ENCODE data around the gene PRDM11.
"Not testable (repeated sequence)": the region's sequence is repeated elsewhere in the genome, so short reads cannot be mapped to it uniquely, and the experiment has no call there.

Gene PRDM11

DNA sequence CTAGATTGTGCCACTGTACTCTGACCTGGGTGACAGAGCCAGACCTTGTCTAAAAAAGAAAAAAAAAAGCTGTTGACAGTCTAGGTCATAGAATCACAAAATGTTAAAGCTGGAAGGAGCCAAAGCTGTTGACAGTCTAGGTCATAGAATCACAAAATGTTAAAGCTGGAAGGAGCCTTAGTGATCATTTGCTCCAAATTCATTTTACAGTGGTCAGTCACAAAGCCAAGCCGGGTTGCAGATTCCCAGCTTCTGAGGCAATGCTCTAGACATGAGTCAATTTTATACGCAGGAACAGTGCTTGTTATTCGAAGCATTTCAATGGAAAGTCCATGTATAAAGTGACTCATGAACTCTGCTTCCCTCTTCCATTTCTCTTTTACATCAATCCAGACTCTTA is 92.3 kb downstream of the PRDM11 start:
- DNase-seq = no peak

DNA sequence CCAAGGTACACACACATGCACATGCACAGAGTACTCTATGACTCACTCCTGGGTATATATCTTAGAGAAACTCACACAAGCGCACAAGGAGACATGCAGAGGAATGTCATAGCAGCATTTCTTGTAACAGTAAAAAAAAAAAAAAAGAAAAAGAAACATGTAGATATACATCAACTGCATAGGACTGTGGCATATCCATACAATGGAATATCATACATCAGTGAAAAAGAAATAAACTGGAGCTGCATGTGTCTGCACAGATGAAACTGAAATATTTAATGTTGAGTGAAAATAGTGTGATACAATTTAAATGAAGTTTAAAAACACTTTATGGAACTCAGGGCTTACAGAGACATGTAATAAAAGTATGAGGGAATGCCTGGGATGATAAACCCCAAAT is 93.3 kb downstream of the PRDM11 start:
- no peak for DNase-seq

DNA sequence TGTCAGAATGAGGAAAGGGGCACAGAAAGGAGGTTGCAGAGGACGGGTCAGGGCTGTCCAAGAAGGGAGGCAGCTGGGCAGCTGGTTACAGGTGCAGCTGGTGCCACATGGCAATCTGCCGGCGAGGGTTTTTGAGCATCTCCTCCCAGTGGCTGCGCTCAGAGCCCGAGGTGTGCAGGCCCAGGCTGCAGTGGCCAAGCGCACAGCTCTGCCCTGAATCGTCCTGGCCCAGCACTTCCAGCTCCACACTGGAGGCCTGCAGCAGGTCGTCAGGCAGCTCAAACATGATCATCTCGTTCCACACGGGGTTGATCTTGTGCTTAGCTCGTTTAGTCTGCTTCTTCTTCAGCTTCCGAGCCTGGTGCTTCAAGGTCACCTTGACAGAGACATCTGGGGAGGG is 97.5 kb downstream of the PRDM11 start:
- DNase-seq = no peak

DNA sequence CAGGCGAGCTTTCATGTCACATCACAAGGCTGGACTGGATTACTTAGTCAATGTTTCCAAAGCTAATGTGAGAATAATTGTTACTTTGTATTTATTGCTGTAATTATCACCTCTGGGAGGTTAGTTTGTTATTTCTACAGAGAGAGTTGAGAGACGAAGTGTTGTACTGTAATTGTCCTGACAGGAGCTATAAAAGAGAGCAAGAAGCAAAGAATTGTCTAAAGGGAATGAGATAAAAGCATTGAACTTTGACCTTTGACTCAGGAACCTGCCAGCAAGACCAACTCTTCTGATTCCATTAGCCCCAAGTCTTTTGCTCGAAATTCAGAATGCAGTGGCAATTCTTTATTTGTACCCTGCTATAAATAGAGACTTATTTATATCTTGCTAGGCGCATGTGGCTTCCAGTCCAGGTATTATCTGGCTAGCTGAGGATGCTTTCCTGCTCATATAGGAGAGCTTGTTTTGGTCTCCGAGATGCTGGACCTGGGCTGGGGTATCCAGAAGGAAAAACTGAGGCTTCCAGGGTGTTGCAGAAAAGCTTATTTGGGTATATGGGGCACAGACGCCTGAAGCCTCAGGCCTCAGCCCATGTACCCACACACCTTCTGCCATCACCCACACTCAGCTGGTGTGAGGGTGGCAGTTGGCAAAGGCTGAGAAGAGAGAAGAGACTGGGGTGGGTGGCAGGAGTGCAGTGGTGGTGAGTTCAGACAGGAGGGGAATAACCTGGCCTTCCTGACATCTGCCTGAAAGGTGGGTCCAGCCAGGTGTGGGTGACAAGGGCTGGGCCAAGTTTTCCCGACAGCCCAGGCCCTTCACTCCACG is 99.0 kb downstream of the PRDM11 start:
- no peak for DNase-seq

DNA sequence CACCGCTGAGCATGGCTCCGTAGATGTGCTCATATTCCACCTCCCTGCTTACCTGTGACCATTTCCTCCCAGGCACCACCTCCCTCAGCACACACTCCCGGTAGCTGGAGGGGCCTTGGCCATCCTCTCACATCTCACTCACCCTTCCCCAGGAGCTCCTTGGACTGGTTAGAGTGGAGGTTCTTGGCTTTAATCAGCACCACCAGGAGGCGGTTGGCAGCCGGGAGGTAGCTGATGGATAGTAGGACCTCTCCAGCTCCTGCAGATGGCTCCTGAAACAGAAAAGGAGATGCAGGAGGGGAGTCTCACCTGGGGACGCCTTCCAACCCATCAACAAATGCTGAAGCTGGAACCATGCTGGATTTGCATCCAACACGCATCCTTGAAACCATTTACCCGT is 99.8 kb downstream of the PRDM11 start:
- no peak for DNase-seq

DNA sequence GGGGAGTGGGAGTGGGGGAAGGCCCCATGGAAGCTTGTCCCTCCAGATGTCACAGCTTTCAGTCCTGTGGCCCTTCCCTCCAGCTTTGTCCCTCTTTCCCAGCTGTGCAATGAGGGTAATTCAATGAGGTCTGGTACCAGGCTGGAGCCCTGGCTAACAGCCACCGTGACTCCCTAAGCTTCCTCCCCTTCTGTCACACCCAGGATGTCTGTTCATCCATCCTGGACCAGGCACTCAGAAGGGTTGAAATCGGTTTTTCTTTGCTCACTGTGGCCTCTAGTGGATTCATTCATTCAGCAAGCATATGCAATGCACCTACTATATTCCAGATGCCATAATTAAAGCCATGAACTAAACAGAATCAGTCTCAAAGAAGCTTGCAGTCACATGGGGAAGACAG is 101.0 kb downstream of the PRDM11 start:
- no peak for DNase-seq

DNA sequence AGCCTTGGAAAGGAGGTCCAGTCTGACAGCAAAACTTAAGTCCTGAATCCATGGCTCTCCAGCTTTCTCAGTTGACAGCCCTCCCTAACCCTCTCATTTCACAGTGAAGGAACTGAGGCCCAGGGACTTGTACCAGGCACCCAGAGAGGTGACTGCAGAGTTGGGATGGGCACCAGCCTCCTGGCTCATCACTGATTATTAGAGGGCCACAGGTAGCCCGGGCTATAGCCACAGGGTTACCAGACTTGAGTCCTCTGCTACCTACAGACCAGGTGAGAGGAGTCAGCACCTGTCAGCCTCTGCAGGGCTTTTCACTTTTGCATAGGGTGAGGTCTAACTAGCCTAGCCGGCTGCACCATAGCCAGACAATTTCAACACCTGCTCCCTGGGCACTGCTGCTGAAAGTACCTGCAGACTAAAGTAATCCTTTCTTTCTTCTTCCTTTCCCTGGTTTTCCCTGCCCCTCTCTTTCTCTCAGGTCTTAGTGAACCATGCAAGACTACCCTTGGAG is 102.1 kb downstream of the PRDM11 start:
- DNase-seq = no peak

DNA sequence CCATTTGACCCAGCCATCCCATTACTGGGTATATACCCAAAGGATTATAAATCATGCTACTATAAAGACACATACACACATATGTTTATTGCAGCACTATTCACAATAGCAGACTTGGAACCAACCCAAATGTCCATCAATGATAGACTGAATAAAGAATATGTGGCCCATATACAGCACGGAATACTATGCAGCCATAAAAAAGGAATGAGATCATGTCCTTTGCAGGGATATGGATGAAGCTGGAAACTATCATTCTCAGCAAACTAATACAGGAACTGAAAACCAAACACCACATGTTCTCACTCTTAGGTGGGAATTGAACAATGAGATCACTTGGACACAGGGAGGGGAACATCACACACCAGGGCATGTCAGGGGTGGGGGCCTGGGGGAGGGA is 102.9 kb downstream of the PRDM11 start:
- not testable (repeated sequence) for DNase-seq

DNA sequence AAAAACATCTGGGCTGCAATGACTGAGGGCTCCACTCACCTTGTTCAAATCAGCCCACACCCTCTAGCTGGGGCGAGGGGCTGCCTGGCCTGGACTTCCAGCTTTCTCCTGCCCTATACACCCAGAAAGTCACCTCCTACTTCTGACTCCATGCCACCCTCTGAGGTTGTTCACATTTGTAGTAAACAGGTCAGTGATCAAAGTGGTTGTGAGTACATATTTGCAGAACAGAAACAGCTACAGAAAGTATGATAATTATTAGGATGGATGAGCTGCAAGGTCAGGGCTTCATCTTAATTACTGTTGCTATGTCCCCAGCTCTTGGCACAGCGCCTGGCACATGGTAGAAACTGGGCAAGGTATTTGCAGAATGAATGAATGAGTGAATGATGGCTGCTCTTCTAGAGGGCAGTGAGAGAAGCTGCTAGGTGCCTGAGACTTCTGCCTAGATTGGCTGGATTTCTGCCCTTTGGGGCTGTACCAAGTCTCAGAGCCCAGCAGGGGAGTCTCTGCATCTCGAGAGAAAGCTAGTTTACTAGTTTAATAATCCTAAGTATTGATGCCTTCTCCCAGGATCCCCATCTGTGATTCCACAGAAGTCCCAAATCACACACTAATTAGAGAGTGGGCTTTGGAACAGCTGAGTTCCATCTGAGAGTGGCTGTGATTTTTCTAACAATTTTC is 103.7 kb downstream of the PRDM11 start:
- DNase-seq = no peak

DNA sequence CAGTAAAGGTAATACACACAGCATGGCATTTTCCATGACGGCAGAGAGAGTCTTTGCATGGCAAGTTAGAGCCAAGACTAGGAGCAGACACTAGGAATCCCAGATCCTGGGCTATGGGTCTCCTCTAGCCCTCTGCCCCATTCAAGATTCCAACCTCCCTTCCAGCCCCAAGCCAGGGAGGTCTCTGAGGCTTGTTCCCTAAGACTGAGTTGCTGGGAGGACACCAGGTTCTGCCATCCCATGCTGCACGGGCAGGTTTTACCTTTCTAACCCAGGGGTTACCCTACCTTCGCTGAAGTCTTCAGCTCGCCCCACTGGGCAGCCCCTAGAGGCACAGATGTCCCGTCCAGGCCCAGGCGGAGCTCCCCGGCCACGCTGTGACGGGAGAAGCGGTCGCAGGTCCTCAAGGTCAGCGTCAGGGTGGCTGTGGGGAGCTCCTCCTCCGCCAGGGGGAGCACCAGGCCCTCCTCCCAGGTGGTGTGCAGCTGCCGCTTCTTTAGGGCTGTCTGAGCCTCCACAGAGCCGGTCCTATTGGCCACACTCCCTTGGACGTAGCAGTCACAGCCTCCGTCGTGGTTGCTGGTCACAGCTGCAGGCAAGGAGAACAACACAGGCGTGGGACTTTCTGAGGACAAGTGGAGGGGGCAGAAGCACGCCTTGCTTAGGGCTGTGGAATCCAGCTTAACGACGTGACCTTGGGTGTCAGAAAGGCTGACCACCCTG is 105.9 kb downstream of the PRDM11 start:
- no peak for DNase-seq

DNA sequence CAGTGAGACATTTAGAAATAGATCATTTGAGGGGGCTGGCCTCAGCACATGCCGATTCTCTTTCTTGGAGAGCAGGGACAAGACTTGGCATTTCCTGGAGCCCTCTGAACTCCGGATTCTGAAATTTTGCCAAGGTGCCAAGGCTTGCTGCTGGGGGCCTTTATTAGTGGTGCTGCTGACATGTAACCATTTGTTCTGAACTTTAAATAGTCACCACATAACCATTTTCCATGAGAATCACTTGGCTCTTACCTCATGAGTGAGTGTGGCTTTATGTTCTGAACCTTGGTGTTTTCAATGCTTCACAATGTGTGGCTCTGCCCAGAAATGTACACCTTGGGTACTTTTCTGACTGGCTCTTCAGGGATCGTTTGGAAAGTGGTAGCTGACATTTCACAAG is 106.4 kb downstream of the PRDM11 start:
- no peak for DNase-seq

DNA sequence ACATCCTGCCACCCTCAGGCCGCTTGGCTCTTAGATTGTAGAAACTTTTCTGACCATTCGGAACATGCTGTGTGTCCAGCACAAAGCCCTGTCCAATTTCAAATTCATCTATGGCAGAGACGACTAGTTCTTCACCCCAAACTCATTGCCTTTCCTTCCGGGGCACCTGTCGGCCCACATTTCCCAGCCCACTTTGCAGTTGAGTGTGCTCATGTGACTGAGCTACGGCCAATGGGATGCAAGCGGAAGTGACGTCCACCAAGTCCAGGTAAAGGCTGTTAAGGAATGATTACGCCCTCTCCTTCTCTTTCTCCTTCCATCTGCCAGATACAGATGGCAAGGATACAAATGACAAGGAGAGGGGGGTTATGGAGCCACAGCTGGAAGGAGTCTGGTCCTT is 107.2 kb downstream of the PRDM11 start:
- no peak for DNase-seq

DNA sequence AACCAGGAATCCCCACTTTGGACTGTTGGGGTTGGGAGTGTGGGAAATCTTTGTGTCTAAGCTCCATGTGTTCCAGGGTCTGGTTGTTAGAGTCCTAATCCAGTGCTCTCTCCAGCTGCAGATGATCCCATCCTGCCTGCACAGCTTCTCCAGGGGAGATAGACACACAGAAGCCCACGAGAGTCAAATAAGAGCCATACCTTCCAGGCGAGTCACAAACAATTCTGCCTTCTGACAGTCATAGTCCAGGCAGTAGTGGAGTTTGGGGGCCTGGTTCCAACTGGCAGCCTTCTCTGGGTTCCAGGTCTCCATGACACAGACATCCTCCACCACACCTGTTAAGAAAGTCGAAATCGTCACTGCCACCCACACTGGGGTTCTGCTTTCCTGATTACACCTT is 107.6 kb downstream of the PRDM11 start:
- DNase-seq = no peak

DNA sequence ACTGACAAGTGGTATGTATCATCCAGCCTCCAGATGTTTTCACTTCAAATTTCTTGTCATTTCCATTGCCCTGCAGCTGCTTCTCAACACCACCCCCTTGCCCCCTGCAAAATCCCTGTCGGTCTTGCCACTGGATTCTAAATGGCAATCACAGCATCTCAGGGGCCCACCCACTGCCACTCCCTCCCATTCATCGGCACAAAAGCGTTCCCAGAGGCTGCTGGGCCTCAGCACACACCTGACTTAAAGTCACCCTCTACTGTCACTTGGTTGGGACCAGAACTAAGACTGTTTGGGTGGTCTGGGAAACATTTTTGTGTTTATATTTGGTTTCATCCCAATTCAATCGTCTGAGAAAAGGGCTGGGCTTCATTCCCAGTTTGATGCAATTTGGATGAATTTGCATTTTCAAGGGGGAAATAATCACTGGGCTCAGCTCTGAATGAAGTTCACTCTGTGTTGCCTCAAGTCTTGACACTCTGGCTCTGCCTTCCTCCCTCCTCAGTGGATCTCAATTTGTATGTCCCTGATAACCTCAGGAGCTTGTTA is 112.6 kb downstream of the PRDM11 start:
- DNase-seq = no peak

DNA sequence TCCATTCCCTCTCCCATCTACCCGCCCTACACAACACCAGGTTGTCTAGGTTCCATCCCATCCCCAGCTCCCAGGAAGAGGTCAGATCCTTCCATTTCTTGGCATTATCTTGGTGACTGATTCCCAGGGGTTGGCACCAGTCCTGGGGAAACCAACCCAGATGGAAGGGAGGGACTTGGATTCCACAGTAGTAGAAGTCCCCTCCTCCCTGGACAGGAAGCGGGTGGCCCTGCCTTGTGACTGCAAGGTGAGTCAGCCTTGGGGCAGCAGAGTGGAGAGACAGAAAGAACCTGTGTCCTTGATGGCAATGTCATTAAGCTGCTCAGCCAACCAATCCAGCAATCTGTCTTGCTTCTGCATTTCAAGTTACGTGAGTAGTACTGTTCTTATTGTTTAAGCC is 113.2 kb downstream of the PRDM11 start:
- DNase-seq = no peak

DNA sequence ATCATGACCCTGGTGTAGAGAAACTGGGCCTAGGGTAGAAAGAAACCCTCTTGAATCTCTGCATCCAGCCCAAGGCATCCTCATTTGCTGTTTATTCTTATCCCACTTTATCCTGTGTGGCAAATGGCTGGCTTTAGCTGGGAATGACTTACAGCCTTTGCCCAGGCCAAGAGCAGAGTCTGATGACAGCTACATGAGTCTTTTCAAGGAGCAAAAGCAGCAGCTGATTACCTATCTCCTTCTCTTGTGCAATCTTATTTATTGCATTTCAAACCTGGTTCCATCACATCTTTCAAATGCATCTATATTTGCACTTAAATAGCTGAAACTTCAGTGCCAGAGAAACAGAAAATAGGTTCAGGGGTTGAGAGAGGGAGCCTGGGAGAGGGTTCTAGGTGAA is 113.6 kb downstream of the PRDM11 start:
- no peak for DNase-seq

DNA sequence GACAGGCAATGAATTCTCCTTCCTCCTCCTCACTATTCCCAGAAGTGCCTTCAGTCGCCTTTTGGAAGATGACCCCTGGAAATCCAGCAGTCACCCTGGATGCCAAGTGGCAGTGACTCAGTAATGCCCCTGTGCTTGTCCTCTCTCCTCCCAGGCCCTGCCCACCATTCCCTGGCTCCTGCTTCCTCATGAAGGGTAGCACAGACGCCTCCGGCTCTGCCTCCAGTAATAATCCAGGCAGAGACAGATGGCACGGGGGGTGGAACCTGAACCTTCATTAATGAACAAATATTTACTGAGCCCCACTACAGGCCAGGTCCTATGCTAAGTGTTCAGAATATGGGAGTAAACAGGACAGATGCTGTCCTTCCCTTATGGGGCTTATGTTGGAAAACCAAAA is 116.5 kb downstream of the PRDM11 start:
- DNase-seq = no peak

DNA sequence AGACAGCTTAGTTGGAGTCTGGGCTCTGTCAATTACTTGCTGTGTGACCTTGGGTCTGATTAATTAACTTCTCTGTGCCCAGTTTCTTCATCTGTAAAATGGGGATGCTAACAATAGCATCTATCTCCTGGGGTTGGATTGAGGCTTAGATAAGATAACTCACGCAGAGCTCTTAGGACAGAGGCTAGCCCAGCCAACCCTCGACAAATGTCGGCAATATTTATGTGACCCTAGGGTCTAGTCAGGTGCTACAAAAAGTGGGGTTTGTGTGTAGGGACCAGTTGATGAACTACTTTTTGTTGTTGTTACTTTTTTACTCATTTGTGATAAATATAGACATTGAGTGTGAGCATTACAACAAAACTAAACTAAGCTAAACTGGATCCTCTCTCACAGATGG is 117.3 kb downstream of the PRDM11 start:
- DNase-seq = no peak

DNA sequence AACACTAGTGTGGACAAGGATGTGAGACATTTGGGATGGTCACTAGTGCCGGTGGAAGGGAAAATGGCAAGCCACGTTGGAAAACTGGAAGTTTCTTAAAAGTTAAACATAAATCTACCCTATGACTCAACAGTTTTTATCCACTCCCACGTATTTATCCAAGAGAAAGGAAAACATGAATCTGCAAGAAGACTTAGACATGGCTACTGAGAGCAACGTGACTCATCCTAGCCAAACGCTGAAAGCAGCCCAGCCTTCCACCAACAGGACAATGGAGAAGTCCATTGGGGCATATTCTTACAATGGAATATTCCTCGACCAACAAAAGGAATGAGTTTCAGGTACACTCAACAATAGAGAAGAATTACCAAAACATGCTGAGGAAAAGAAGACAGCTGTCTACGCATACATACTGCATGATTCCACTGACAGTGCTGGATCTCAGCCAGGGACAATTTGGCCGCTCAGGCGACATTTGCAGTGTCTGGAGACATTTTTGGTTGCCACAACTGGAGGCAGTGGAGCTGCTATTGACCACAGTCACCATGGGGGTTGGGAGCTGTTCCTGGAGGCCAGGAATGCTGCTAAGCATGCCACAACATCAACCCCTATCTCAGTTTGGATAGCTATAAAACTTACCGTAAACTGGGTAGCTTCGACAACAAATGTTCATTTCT is 118.5 kb downstream of the PRDM11 start:
- DNase-seq = no peak

DNA sequence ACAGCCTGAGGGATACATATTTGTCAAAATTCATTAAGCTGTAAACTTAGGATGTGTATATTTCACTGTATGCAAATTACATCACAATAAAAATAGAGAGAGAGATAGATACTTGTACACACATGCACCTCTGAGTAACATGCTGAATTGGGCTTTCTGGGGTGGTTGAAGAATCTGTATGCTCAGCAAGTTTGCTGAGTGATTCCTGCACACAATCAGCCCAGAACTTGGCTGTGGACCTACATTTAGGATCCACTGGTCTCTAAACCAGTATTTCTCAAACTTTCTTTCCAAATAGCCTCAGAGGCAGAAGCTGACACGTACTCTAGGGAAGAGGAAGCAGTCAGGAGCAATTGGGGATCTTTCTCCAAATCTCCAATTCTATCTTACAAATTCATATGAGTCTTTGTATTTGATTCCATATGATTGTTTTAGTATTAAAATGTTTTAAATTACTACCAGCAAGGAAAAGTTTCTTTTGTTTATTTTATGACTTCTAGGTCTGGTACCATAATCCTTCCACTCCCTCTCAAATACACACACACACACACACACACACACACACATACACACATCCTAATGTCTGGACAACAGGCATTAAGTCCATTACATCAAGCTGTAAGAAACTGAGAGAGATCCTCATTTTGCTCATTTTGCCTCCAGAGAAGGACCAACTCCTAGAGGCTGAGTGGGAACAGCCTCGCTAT is 119.7 kb downstream of the PRDM11 start:
- no peak for DNase-seq

DNA sequence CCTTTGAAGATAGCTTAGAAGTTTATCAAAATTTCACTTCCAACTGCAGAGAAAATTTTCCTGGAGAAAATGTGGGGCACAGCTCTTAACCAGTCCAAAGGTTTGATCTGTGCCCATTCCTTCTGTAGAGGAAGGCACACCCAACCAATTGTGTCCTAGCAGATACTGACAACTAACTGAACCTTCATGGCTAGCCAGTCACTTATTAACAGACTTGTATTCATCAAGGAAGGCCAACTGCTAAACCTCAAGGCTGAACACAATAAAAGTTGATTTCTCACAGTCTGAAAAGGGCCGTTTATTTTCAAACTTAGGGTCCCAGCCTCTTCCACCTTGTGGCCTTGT is 120.2 kb downstream of the PRDM11 start:
- no peak for DNase-seq

DNA sequence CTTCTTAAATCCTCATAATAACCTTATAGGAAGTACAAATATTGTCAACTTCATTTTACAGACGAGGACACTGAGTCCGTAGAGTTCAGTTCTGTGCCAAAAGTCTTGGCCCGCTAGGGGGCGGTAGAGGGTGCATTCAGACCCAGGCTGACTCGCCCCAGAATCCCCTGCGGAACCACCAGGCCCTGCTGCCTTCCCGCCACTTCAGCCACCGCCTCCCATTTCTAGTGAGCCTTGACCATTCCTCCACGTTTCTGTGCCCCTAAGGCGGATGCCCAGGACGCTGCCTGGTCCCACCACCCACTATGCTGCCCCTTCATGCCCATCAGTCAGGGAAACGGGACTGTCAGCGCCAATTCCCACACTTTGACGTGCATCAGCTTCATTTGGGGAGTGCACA is 120.6 kb downstream of the PRDM11 start:
- no peak for DNase-seq

Data from CD4-positive, alpha-beta T cell treated with Interferon gamma for 1 hour (primary cell).